Lung (tissue), 12 donors: ENCODE measurements around the gene KRT13. TPM values are rescaled to one million over a fixed set of nuclear protein-coding genes. Genes with fewer than 3 reads are reported as not detected.

Source experiments
- ATAC-seq: fragments of 200-7000 bp; cut with Tn5 transposase; one replicate; pipeline ENCODE4 v1.9.1; 2020; ENCODE audit warnings: moderate number of reproducible peaks; ENCODE audit not compliant: insufficient read depth, low FRiP score
- DNase-seq, 3 donors: peaks; one replicate each; pipeline ENCODE4 v3.0.0-alpha.2; 2013 to 2017
- H3K27ac ChIP-seq, 2 donors: one replicate each; pipeline ENCODE4 v1.5.1; 2013; ENCODE audit warnings: mild to moderate bottlenecking in 2 of 2, moderate library complexity in 2 of 2, control low read depth in 1 of 2, inconsistent platforms in 1 of 2, low read depth in 1 of 2, low read length in 1 of 2
- H3K27me3 ChIP-seq, 3 donors: one replicate each; pipeline ENCODE4 v1.5.1; 2013; ENCODE audit warnings: low read length in 2 of 3; ENCODE audit not compliant: control insufficient read depth in 3 of 3, insufficient read depth in 3 of 3
- H3K36me3 ChIP-seq, 4 donors: one replicate each; pipeline ENCODE4 v1.5.1; 2013; ENCODE audit warnings: low read length in 4 of 4, mild to moderate bottlenecking in 1 of 4, moderate library complexity in 1 of 4; ENCODE audit not compliant: control insufficient read depth in 4 of 4, insufficient read depth in 4 of 4
- H3K4me1 ChIP-seq, 5 donors: one replicate each; pipeline ENCODE4 v1.5.1; 2013; ENCODE audit warnings: low read length in 5 of 5, mild to moderate bottlenecking in 2 of 5, moderate library complexity in 1 of 5; ENCODE audit not compliant: control insufficient read depth in 5 of 5, insufficient read depth in 5 of 5
- H3K4me3 ChIP-seq: one replicate; pipeline ENCODE4 v1.5.1; 2013; ENCODE audit warnings: mild to moderate bottlenecking, control low read depth, moderate library complexity
- H3K9ac ChIP-seq, 2 donors: one replicate each; pipeline ENCODE4 v1.5.1; 2013; ENCODE audit warnings: low read length in 2 of 2, control low read depth in 1 of 2; ENCODE audit not compliant: insufficient read depth in 1 of 2
- H3K9me3 ChIP-seq, 4 donors: one replicate each; pipeline ENCODE4 v1.5.1; 2013; ENCODE audit warnings: low read length in 3 of 4, mild to moderate bottlenecking in 1 of 4, moderate library complexity in 1 of 4; ENCODE audit not compliant: control insufficient read depth in 4 of 4, insufficient read depth in 3 of 4
- WGBS, 2 donors: extraction: QIAGEN DNeasy Blood & Tissue Kit; methylation state at CpG; one replicate each; pipeline ENCODE4 v1.1.7; 2013; 5-methylcytosine and 5-hydroxymethylcytosine counted together
- polyA plus RNA-seq, 2 donors: library from polyadenylated mRNA; stranded (reverse); fragments of 200-250 nt; gene quantifications; one replicate each; pipeline ENCODE4 v1.2.1, GENCODE V29; 2013
- total RNA-seq, 2 donors: library from RNA; depleted of rRNA in 1 of 2; stranded (reverse); fragments of >200 nt in 1 of 2; gene quantifications; one replicate each; pipeline ENCODE4 v1.2.1, GENCODE V29; 2014 to 2021
- TF ChIP-seq, protein P1 (sequence below): IDR thresholded peaks from 2 replicates; pipeline ENCODE4 v1.5.1; 2012; ENCODE audit warnings: mild to moderate bottlenecking; ENCODE audit errors: control extremely low read depth, extremely low read depth
- donor health status: control.
- donor health status: control.
- donor health status: Bipolar disorder and iron deficiency.
- donor health status: healthy.
- donor health status: DM: yes; HTN: yes; CAD: no.

KRT13 gene
- total and polyA plus RNA-seq, 4 donors: 4.0 to 16.1 (median 9.8) TPM

DNA sequence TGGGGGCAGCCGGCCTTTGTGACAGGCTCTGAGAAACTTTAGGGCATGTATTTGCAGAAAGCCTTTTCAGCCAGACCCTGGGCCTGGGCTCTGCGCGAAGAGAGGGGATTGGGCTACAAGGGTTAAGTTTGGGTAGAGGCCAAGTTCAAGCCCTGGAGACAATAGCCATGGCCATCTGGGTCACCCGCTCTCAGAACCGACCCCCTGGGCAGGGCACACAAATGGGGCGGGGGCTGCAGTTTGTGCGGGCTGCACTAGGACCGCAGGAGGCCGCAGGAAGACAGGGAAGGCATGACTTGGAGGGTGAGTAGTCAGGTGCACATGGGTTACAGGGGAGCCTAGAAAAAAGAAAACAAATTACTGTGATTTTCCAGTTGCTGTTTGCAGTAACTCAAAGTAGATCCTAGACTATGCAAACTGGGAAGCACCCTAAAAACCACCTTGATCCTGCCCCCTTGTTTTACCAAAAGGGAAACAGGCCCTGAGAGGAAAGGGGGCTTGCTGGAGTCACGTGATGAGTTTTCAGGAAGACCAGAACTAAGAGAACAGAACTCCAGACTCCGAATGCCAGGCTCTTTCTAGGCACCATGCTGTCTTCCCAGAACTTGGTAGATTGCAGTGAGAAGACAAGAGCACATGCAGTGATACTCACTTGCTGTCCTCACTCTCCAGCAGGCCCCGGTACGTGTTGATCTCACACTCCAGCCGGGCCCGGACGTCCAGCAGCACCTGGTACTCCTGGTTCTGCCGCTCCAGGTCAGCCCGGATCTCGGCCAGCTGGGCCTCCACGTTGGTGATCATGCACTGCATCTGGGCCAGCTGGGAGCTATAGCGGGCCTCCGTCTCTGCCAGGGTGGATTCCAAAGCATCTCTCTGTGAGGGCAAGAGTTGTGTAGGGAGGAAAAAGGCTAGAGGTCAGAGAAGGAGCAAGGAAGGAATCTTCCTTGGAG is 28.3 kb downstream of the KRT13 start:
- DNase-seq: no peak
- Histone ChIP-seq H3K4me1 (no peaks in the 10 kb centered on the region), H3K4me3 (no peak overlapping the region), H3K27ac (no peak overlapping the region), H3K9me3 (no peaks in the 10 kb centered on the region), H3K36me3 (no peaks in the 10 kb centered on the region), H3K27me3 (no peaks in the 10 kb centered on the region), H3K9ac (no peak overlapping the region)
- ATAC-seq: no peak
- TF ChIP-seq, protein P1, sequence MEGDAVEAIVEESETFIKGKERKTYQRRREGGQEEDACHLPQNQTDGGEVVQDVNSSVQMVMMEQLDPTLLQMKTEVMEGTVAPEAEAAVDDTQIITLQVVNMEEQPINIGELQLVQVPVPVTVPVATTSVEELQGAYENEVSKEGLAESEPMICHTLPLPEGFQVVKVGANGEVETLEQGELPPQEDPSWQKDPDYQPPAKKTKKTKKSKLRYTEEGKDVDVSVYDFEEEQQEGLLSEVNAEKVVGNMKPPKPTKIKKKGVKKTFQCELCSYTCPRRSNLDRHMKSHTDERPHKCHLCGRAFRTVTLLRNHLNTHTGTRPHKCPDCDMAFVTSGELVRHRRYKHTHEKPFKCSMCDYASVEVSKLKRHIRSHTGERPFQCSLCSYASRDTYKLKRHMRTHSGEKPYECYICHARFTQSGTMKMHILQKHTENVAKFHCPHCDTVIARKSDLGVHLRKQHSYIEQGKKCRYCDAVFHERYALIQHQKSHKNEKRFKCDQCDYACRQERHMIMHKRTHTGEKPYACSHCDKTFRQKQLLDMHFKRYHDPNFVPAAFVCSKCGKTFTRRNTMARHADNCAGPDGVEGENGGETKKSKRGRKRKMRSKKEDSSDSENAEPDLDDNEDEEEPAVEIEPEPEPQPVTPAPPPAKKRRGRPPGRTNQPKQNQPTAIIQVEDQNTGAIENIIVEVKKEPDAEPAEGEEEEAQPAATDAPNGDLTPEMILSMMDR: no peak
- WGBS, 2 donors: 86 to 92% methylated on average over 22 of the region's 22 CpGs

- DNase-seq (no peak), ATAC-seq (no peak)
- Histone ChIP-seq H3K36me3 (no peaks in the 10 kb centered on the region), H3K9me3 (peaks cover 0 to 4% (median 2%) of the 10 kb centered on the region in 4 donors), H3K4me1 (no peaks in the 10 kb centered on the region), H3K9ac (no peak overlapping the region), H3K4me3 (no peak overlapping the region), H3K27ac (no peak overlapping the region), H3K27me3 (no peaks in the 10 kb centered on the region)
- TF ChIP-seq, protein P1: no peak
- WGBS, 2 donors: 93% methylated on average over 4 of the region's 4 CpGs
These were observed 30.0 kb downstream of the KRT13 start for GRCh38 chr17:41475421-41475820.

GRCh38 chr17:41474863-41475262 is 30.5 kb downstream of the KRT13 start:
- Histone ChIP-seq H3K36me3 (no peaks in the 10 kb centered on the region), H3K27me3 (no peaks in the 10 kb centered on the region), H3K27ac (no peak overlapping the region), H3K4me3 (no peak overlapping the region), H3K9me3 (peaks cover 0 to 4% (median 2%) of the 10 kb centered on the region in 4 donors), H3K9ac (no peak overlapping the region), H3K4me1 (no peaks in the 10 kb centered on the region)
- TF ChIP-seq, protein P1: no peak
- WGBS, 2 donors: 75 to 79% methylated on average over 8 of the region's 8 CpGs
- no peak for ATAC-seq
- DNase-seq: no peak
